ENCODE results near the gene RTN4. TPM values are rescaled to one million over a fixed set of nuclear protein-coding genes. Genes with fewer than 3 reads are reported as not detected.
A peak's percentile ranks its signal among the peaks of the same experiment; 100 is the strongest.

The RTN4 gene
- total and polyA plus RNA-seq, 2 experiments from 2014 or later: 284 to 455 TPM

DNA sequence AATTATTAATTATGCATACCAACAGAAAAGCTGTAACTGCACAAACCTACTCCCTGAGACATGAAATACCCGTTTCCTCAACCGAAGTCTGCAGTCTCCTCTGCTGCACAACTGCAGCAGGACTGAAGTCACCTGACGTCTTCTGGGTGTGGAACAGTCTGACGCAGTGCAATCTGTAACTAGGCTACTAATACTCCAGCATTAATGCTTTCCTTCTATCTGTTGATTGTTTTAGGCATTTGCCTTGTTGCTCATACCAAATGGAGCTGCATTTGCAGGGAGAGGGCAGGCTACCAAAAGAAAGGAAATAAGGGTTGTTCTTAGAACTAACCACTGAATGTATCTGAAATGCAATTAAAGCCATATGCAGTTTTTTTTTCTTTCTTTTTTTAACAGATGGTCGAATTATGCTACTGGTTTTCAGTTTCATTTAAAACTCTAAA lies 40.1 kb downstream of the RTN4 start:
- Histone ChIP-seq H3K36me3 (replicated peaks; ENCODE audit: insufficient read depth, low read depth) (no peaks in the 10 kb centered on the region), H3K4me1 (ENCODE audit: insufficient read depth) (peaks cover 56% of the 10 kb centered on the region), H3K79me2 (peaks cover 98% of the 10 kb centered on the region), H3K27ac (peak overlapping the region; percentile 81), H2AFZ (no peak overlapping the region), H3K9me3 (ENCODE audit: low read depth) (no peaks in the 10 kb centered on the region), H3K9me2 (replicated peaks; ENCODE audit: insufficient read depth) (no peaks in the 10 kb centered on the region), H3K4me2 (peak overlapping the region; percentile 74), H4K20me1 (ENCODE audit: insufficient read depth, poor library complexity, severe bottlenecking) (peaks cover 97% of the 10 kb centered on the region), H3K4me3 (peak overlapping the region; percentile 9), H3K27me3 (no peaks in the 10 kb centered on the region)
- WGBS (ENCODE audit: low lambda C conversion rate, missing lambda C conversion rate): 33% methylated on average over 5 of the region's 5 CpGs
- peak; percentile 76 for DNase-seq (ENCODE audit: low spot score)
- TF ChIP-seq EZH2phosphoT487 (IDR thresholded peaks at IDR 0.05; ENCODE audit: low read depth, severe bottlenecking, unreplicated experiment): no peak

DNA sequence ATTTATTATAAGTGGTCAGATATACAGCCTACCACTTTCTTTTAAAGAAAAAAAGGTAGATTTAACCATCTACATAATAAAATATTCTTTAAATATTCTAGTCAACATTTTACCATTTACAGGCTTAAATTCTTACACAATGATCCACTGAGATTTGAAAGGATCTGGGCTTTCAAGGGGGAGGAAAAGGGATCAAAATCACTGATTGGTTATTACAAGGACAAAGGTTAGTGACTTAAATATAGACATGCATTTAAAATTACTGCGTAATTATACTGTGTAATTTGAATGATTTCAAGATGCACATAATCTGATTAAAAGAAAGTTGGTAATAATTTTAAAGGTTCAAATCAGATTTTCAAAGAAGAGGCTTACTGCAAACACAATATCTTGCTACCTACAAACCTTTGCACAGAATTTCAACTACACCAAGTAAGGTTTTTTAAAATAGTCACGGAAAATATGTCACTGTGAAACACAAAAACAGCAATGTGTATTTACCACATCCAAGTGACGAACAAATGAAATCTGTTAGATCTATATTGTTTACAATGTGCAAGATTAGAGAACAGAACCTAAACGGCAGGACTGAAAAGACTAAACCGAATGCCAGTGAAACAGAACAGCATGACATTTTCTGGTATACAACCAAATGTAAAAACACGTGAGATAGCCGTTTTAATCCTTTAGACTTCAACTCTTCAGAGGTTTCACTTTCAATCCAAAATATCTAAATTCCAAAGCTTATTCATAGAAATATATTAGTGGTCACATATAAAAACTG lies 40.8 kb downstream of the RTN4 start:
- H3K4me3 ChIP-seq: peak overlapping the region; percentile 9
- no peaks in the 10 kb centered on the region for H3K27me3 ChIP-seq
- peak overlapping the region; percentile 81 for H3K27ac ChIP-seq
- peak overlapping the region; percentile 74 for H3K4me2 ChIP-seq
- no peaks in the 10 kb centered on the region for H3K9me2 ChIP-seq (replicated peaks; ENCODE audit: insufficient read depth)
- no peak overlapping the region for H2AFZ ChIP-seq
- TF ChIP-seq EZH2 (IDR thresholded peaks at IDR 0.05; ENCODE audit: borderline replicate concordance): no peak
- TF ChIP-seq, protein P1, sequence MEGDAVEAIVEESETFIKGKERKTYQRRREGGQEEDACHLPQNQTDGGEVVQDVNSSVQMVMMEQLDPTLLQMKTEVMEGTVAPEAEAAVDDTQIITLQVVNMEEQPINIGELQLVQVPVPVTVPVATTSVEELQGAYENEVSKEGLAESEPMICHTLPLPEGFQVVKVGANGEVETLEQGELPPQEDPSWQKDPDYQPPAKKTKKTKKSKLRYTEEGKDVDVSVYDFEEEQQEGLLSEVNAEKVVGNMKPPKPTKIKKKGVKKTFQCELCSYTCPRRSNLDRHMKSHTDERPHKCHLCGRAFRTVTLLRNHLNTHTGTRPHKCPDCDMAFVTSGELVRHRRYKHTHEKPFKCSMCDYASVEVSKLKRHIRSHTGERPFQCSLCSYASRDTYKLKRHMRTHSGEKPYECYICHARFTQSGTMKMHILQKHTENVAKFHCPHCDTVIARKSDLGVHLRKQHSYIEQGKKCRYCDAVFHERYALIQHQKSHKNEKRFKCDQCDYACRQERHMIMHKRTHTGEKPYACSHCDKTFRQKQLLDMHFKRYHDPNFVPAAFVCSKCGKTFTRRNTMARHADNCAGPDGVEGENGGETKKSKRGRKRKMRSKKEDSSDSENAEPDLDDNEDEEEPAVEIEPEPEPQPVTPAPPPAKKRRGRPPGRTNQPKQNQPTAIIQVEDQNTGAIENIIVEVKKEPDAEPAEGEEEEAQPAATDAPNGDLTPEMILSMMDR (IDR thresholded peaks at IDR 0.05; ENCODE audit: poor library complexity): no peak
- no peak for TF ChIP-seq EZH2phosphoT487 (IDR thresholded peaks at IDR 0.05; ENCODE audit: low read depth, severe bottlenecking, unreplicated experiment)
- no peak for DNase-seq (ENCODE audit: low spot score)
- H4K20me1 ChIP-seq (ENCODE audit: insufficient read depth, poor library complexity, severe bottlenecking): peaks cover 100% of the 10 kb centered on the region
- no peaks in the 10 kb centered on the region for H3K9me3 ChIP-seq (ENCODE audit: low read depth)
- H3K79me2 ChIP-seq: peaks cover 100% of the 10 kb centered on the region
- H3K4me1 ChIP-seq (ENCODE audit: insufficient read depth): peaks cover 58% of the 10 kb centered on the region
- H3K36me3 ChIP-seq (replicated peaks; ENCODE audit: insufficient read depth, low read depth): no peaks in the 10 kb centered on the region
- WGBS (ENCODE audit: low lambda C conversion rate, missing lambda C conversion rate): 51% methylated on average over 7 of the region's 7 CpGs

DNA sequence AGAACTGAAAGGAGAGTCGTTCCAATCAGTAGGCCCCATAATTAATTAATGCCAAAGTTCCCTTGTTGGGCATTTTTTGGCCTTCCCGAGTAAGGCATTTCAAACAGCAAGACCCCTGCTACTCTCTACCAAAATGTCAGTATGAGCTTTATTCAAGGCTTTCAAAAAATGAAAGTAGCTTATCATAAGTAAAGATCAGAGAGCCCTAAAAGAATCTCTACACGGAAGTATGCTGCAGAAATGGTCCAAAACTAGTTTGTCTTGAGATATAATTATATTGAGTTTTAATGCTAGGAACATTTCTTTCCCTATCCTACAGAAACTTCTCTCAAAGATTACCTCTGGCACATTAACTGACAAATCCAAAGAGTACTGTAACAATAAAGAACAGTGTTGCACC lies 43.9 kb downstream of the RTN4 start:
- Histone ChIP-seq H3K79me2 (peaks cover 100% of the 10 kb centered on the region), H3K9me3 (ENCODE audit: low read depth) (no peaks in the 10 kb centered on the region), H3K27me3 (no peaks in the 10 kb centered on the region), H3K36me3 (replicated peaks; ENCODE audit: insufficient read depth, low read depth) (no peaks in the 10 kb centered on the region), H3K27ac (peak overlapping the region; percentile 8), H2AFZ (no peak overlapping the region), H3K4me2 (peak overlapping the region; percentile 34), H3K4me1 (ENCODE audit: insufficient read depth) (peaks cover 35% of the 10 kb centered on the region), H3K4me3 (no peak overlapping the region), H4K20me1 (ENCODE audit: insufficient read depth, poor library complexity, severe bottlenecking) (peaks cover 98% of the 10 kb centered on the region), H3K9me2 (replicated peaks; ENCODE audit: insufficient read depth) (no peaks in the 10 kb centered on the region)
- DNase-seq (ENCODE audit: low spot score): no peak
- 64% methylated on average over 3 of the region's 3 CpGs for WGBS (ENCODE audit: low lambda C conversion rate, missing lambda C conversion rate)
- TF ChIP-seq, protein P1 (IDR thresholded peaks at IDR 0.05; ENCODE audit: poor library complexity): no peak
- no peak for TF ChIP-seq EZH2phosphoT487 (IDR thresholded peaks at IDR 0.05; ENCODE audit: low read depth, severe bottlenecking, unreplicated experiment)
- TF ChIP-seq EZH2 (IDR thresholded peaks at IDR 0.05; ENCODE audit: borderline replicate concordance): no peak
